TTC549 (cell line): ENCODE measurements around the gene C10orf90.

Experiments
- FAIRE-seq: peaks from 2 replicates; lab custom pipeline; 2012; peaks lifted over from hg19 to GRCh38; lab: Jason Lieb, UNC

C10orf90 gene, protein sequence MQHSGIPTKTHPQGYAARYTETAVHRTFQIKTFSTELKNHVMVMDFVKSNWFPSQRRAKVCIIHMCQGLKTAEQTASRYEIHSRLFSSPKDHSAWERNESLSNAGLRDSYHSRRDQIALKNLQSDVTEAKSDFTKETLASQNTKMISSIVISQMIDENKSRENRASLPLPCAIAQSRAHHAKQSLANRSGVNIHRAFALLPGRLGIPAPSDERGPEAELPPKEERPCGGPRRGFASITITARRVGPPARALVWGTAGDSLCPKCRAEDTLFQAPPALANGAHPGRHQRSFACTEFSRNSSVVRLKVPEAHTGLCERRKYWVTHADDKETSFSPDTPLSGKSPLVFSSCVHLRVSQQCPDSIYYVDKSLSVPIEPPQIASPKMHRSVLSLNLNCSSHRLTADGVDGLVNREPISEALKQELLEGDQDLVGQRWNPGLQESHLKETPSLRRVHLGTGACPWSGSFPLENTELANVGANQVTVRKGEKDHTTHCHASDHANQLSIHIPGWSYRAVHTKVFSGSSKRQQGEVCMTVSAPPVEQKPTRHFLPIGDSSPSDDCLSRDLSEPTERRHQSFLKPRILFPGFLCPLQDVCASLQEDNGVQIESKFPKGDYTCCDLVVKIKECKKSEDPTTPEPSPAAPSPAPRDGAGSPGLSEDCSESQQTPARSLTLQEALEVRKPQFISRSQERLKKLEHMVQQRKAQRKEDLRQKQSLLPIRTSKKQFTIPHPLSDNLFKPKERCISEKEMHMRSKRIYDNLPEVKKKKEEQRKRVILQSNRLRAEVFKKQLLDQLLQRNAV

DNA sequence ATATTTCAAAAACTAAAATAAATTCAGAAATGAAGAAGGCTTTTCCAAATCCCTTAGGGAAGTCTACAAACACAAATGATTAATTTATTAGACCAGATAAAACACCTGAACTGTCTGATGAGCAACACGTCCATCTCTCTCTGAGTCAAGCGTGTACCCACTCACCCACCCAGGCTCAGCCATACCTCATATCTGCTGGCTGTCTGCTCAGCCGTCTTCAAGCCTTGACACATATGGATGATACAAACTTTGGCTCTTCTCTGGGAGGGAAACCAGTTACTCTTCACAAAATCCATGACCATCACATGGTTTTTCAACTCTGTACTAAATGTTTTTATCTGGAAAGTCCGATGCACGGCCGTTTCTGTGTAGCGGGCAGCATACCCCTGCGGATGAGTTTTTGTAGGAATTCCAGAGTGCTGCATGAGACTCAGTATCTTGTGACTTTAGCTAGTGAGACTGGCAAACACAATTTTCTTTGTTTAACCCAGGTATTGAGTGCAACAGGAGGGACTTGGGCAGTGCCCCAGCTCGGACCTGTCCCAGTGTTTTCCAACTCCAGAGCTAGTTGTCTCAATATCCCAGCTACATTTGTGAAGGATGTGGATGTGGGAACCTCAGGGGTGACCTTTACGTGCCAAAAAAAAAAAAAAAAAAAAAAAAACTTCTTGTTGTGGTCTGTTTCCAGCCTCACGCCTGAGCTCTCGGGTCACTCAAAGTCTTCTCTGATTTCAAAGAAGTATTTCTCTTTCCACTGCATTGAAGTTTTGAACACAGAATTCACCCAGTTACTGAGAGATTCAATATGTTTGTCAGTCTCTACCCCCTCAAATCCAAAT is at the start of gene C10orf90:
Gene C10orf90, minus strand, starts transcription at position 638 of the 839 bp plus-strand sequence. Its CDS starts 213 bp downstream, at position 425.
- no peak for FAIRE-seq

- no peak for FAIRE-seq
These were observed 45.9 kb upstream of the C10orf90 start for GRCh38 chr10:126716366-126716765.

GRCh38 chr10:126713594-126713993 is 43.1 kb upstream of the C10orf90 start:
- no peak for FAIRE-seq

- no peak for FAIRE-seq
These were observed 42.2 kb upstream of the C10orf90 start for GRCh38 chr10:126712681-126713080.

- FAIRE-seq = no peak
These were observed 35.6 kb upstream of the C10orf90 start for GRCh38 chr10:126705951-126706565.

DNA sequence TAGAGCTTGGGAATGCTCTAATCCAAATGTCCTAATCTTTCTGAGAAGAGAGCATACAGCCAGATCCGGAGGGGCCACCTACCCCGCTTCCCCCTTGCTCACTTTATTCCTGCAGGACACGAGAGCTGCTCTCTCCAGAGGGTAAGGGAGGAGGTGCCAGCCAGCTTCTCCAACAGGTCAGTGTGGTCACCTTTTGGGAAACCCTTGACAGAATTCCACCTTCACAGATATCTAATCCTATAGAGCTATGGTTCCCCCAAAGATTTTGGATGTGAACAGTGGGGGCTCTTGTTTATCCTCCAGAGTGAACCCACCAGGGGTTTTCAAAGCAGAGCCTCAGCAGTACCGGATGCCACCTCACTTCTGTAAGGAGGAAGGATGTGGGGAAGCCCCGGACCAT is 34.6 kb upstream of the C10orf90 start:
- FAIRE-seq = no peak

DNA sequence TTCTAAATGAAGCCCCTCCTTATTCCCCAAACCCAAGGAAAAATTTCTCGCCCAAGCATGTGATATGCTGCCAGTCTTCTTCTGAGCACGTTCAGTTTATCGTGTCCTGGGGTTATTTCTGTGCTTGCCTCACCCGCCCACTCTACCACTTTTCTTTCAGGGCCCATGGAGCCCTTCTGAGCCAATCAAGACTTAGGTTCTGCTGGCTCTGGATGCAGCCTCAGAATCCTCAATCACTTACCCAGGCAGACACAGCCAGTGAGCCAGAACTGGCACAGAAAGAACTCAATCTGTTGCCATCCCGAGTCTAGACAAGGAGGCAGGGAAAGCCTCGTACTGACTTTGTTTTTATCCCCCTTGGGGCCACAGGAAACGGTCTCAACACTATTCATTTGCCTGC is 34.2 kb upstream of the C10orf90 start:
- FAIRE-seq = no peak

- no peak for FAIRE-seq
These were observed 31.7 kb upstream of the C10orf90 start for GRCh38 chr10:126702181-126702580.

GRCh38 chr10:126701526-126701925 is 31.0 kb upstream of the C10orf90 start:
- no peak for FAIRE-seq

DNA sequence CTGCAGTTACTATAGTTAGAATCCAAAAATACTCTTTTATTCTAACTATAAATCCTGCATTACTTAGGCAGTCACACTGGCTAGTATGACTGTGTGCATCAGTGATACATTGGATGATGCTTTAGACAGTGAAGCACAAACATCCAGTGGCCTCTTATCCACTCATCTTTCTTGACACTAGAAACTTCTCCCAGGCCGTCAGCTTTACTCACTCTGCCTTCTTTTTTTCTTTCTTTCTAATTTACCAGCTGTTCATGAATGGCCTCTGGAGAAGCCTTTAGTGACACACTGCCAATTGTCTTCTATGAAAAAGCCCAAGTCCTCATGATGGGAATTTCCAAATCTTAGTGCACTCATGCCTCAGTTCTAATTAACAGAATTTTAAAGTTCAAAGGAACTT is 26.2 kb upstream of the C10orf90 start:
- no peak for FAIRE-seq

DNA sequence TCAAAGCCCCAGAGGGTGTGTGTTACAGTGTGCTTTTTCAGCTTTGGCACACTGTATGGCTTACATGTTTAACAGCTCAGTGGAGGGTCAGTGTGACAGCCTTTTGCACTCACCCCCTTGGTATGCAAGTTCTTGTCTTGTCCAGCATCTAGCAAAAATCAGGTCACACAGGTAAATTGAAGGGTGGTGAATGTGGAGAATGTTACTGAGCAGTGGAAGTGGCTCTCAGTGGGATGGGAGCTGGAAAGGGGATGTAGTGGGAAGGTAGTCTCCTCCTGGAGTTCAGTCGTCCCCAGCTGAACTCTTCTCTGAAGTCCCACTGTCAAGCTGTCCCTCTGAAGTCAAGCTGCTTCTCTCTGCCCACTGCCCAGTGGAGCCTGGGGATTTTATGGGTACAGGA is 21.0 kb upstream of the C10orf90 start:
- FAIRE-seq = no peak

GRCh38 chr10:126690534-126690933 is 20.0 kb upstream of the C10orf90 start:
- no peak for FAIRE-seq

DNA sequence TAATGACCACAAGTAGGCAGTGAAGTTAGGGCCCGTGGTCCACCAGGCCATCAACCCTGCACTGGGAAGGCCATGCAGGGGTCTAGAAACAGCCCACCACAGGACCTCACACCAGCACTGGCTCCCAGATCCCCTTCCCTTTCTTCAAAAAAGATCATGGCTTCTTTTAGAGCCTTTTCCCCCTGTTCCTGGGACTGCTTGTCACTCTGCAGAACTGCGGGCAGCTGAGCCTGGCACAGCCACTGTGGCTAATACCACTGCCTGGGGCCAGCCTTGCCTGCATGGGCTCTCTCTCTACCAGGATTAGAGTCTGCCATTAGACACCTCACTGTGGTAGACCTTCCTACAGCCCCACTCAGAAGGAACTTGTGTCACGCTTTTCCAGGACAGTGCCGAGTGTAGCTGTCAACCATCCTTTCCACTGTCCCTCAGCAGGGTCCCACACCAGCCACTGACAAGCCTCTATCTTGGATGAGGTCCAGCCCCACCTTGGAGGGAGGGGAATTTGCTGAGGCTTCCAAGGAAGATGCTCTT is 19.0 kb upstream of the C10orf90 start:
- no peak for FAIRE-seq

DNA sequence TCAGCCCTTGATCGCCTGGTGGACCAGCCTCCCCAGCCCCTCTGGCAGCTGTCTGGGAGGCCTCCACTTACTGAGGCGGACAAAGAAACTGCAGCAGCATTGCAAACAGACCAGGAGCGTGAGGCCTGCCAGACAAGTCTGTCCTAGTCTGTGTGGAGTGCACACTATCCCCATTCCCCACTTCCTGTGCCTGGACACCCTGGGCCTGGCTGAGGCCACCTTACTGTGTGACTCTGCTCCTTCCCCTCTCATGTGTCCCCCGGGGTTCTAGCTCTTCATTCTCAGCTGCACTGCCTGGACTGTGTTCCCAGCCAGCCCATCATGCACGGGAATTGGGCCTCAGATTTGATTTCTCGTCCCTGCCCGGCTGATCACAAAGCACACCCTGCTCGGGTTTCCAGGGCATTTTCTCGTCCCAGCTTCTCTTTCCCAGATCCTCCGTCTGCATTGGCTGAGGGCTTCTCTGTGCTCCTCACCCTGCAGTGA is 16.7 kb upstream of the C10orf90 start:
- no peak for FAIRE-seq

DNA sequence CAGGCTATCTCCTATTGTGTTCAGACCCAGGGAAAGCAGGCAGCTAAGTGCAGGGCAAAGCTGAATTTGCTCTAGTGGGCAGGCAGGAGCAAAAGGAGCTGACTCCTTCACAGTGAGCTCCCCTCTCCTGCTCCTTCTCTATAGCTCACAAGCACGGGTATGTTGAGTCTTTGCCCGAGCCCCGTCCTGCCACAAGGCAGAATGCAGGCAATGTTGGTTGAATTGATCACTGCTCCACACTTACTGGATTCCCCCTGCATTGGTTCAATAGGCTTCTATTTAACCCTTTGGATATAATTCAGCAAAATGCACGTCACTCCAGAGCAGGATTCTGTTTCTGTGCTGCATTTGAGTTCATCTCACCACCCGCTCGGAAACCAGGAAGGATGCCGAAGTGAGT is 16.2 kb upstream of the C10orf90 start:
- no peak for FAIRE-seq

DNA sequence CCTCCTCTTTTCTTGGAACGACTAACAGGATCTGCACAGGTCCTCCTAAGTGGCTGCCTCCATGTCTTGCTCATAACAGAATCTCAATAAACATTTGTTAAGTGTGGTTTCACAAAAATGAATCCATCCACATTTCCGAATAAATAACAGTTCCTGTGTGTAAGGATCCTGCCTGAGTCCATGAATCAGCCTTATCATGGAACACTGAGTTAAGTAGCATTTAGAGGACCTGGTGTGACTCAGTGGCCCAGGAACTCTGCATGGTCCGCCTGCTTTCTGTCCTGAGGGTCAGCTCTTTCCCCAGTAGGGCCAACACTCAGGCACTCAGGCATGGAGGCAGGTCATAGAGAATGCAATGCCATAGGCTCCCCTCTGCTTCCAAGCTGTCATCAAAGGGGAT is 15.8 kb upstream of the C10orf90 start:
- no peak for FAIRE-seq

- FAIRE-seq = no peak
These were observed 15.3 kb upstream of the C10orf90 start for GRCh38 chr10:126685756-126686155.

GRCh38 chr10:126684171-126684745 is 13.8 kb upstream of the C10orf90 start:
- FAIRE-seq = no peak

DNA sequence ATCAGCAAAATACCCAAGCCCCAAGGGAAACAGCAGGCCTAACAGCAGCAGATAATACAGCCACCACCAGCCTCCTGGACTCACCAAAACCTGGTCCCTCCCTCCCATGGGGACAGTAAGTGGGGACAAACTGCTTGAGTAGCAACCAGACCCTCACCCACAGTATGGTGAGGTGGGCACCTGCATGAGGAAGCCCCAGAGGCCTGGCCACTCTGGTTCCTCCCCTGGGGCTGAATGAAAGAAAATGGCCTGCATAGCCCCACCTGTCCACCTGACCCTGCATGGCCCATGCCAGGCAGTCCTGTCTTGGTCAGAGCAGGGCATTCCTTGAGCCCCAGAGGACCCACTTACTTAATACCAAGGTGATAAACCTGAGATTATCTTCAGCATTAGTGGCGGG is 13.0 kb upstream of the C10orf90 start:
- FAIRE-seq = no peak

DNA sequence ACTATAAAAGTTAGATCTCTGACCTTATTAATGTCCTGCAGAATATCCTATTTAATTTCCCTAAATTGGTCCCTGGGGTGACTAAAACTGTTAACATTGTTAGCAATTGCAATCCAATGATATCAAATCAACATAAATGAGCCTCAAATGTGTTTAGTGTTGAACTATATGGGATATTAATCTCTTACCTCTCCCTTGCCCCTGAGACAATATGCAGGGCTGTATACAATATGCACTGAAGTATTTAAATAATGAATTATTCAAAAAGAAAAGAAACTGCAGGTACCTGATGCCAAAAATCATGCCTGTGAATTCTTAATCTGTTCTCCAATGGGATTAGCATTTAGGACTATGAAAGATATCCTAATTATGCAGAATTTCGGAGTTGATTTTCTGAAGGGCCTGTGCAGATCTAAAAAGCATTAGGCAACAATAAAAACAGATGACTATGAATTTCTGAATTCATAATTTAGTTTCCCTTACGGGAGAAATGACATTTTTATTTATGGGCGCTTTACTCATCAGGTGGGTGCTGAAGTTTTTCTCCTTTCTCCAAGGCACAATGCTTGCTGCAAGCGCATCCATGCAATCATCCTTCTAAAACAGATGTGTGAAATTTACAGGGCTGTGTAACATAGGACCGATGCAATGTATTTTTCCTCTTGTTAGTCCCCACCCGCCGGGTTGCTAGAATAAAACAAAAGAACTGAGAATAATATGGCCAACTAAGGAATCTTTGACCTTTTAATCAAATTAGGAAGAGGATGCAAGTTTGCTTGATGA is 5.4 kb upstream of the C10orf90 start:
- no peak for FAIRE-seq
